Measurements from ENCODE around the gene KCNH2.

The KCNH2 gene

DNA sequence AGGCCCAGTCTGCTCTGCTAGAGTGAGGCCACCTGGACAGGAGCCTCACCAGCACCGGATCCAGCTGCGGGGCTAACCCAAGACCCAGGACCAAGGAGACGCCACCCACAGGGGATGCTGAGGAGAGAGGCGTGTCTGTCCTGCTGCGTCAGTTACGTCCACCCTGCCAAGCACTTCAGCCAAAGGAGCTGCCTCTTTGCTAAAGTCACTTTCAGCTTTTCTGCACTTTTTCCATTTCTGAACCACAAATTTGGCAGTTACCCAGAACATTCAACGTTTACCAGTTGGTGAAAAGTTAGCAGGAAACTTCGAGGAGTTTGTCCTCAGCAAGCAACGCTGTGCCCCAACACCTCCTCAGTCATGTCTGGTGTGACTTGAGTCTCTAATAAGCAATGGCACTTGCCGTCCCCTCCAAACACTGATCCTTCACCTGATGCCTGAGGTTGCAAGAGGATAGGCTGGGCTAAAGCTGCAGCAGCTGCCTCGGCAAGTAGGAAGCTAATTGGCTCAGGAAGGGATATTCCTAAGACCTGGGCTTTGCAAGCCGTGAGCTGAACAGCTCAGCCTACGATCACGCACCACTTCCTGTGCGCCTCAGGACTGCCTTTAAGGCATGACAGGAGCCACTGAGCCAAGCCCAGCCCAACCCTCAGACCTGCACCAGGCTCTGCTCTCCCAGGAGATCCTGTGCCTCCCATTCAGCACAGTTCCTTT lies 40.1 kb downstream of the KCNH2 start (continued):
- TF ChIP-seq, protein P1, sequence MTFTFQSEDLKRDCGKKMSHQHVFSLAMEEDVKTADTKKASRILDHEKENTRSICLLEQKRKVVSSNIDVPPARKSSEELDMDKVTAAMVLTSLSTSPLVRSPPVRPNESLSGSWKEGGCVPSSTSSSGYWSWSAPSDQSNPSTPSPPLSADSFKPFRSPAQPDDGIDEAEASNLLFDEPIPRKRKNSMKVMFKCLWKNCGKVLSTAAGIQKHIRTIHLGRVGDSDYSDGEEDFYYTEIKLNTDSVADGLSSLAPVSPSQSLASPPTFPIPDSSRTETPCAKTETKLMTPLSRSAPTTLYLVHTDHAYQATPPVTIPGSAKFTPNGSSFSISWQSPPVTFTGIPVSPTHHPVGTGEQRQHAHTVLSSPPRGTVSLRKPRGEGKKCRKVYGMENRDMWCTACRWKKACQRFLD (tag by site-specific recombination; IDR thresholded peaks at IDR 0.05), result no peak
- TF ChIP-seq ZFP37 (tag by site-specific recombination; IDR thresholded peaks at IDR 0.05) (no peak), ZNF10 (tag by site-specific recombination; IDR thresholded peaks at IDR 0.05) (peak; percentile 82), ZNF146 (tag by site-specific recombination; IDR thresholded peaks at IDR 0.05) (no peak), YY2 (tag by site-specific recombination; IDR thresholded peaks at IDR 0.05) (no peak)
- TF ChIP-seq, protein P2, sequence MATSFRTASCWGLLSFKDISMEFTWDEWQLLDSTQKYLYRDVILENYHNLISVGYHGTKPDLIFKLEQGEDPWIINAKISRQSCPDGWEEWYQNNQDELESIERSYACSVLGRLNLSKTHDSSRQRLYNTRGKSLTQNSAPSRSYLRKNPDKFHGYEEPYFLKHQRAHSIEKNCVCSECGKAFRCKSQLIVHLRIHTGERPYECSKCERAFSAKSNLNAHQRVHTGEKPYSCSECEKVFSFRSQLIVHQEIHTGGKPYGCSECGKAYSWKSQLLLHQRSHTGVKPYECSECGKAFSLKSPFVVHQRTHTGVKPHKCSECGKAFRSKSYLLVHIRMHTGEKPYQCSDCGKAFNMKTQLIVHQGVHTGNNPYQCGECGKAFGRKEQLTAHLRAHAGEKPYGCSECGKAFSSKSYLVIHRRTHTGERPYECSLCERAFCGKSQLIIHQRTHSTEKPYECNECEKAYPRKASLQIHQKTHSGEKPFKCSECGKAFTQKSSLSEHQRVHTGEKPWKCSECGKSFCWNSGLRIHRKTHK (tag by site-specific recombination; IDR thresholded peaks at IDR 0.05), result no peak
- TF ChIP-seq, protein P3, sequence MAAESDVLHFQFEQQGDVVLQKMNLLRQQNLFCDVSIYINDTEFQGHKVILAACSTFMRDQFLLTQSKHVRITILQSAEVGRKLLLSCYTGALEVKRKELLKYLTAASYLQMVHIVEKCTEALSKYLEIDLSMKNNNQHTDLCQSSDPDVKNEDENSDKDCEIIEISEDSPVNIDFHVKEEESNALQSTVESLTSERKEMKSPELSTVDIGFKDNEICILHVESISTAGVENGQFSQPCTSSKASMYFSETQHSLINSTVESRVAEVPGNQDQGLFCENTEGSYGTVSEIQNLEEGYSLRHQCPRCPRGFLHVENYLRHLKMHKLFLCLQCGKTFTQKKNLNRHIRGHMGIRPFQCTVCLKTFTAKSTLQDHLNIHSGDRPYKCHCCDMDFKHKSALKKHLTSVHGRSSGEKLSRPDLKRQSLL (tag by site-specific recombination; IDR thresholded peaks at IDR 0.05), result no peak

DNA sequence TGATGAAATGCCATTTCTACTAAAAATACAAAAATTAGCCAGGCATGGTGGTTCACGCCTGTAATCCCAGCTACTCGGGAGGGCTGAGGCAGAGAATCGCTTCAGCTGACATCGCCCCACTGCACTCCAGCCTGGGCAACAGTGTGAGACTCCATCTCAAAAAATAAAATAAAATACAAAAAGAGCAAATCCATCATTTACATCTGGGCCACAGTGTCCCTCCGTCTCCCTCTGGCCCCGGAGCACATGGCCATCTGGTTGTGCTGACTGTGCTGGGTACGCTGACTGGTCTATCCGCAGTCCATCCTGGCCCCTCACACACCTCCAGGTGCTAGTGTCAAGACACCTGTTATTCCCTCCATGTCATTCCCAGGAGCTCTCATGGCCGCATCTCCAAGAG lies 42.1 kb downstream of the KCNH2 start:
- TF ChIP-seq ZSCAN16 (tag by site-specific recombination; IDR thresholded peaks at IDR 0.05) (no peak), ZNF747 (tag by site-specific recombination; IDR thresholded peaks at IDR 0.05) (no peak), ZNF214 (tag by site-specific recombination; IDR thresholded peaks at IDR 0.05; ENCODE audit: borderline replicate concordance) (no peak), EGR2 (tag by site-specific recombination; IDR thresholded peaks at IDR 0.05; ENCODE audit: low read depth) (no peak), BCL11B (tag by site-specific recombination; IDR thresholded peaks at IDR 0.05; ENCODE audit: low read depth) (no peak), ZBTB48 (tag by site-specific recombination; IDR thresholded peaks at IDR 0.05) (no peak), ZNF776 (tag by site-specific recombination; IDR thresholded peaks at IDR 0.05; ENCODE audit: borderline replicate concordance) (no peak), ZNF184 (tag by site-specific recombination; IDR thresholded peaks at IDR 0.05) (no peak), ZNF324 (tag by site-specific recombination; IDR thresholded peaks at IDR 0.05) (no peak), ZNF221 (tag by site-specific recombination; IDR thresholded peaks at IDR 0.05; ENCODE audit: borderline replicate concordance) (no peak), ZNF658 (tag by site-specific recombination; IDR thresholded peaks at IDR 0.05) (no peak), ZNF394 (tag by site-specific recombination; IDR thresholded peaks at IDR 0.05; ENCODE audit: borderline replicate concordance) (no peak), ZNF561 (tag by site-specific recombination; IDR thresholded peaks at IDR 0.05; ENCODE audit: borderline replicate concordance) (no peak), ZNF623 (tag by site-specific recombination; IDR thresholded peaks at IDR 0.05) (no peak), ZNF76 (tag by site-specific recombination; IDR thresholded peaks at IDR 0.05; ENCODE audit: borderline replicate concordance, low read depth) (no peak), GLIS1 (tag by site-specific recombination; IDR thresholded peaks at IDR 0.05) (no peak)
- TF ChIP-seq, protein P4, sequence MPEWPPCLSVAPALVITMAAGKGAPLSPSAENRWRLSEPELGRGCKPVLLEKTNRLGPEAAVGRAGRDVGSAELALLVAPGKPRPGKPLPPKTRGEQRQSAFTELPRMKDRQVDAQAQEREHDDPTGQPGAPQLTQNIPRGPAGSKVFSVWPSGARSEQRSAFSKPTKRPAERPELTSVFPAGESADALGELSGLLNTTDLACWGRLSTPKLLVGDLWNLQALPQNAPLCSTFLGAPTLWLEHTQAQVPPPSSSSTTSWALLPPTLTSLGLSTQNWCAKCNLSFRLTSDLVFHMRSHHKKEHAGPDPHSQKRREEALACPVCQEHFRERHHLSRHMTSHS (tag by site-specific recombination; IDR thresholded peaks at IDR 0.05), result no peak
- TF ChIP-seq, protein P5, sequence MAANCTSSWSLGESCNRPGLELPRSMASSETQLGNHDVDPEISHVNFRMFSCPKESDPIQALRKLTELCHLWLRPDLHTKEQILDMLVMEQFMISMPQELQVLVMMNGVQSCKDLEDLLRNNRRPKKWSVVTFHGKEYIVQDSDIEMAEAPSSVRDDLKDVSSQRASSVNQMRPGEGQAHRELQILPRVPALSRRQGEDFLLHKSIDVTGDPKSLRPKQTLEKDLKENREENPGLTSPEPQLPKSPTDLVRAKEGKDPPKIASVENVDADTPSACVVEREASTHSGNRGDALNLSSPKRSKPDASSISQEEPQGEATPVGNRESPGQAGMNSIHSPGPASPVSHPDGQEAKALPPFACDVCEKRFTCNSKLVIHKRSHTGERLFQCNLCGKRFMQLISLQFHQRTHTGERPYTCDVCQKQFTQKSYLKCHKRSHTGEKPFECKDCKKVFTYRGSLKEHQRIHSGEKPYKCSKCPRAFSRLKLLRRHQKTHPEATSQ (tag by site-specific recombination; IDR thresholded peaks at IDR 0.05), result no peak
- TF ChIP-seq, protein P6, sequence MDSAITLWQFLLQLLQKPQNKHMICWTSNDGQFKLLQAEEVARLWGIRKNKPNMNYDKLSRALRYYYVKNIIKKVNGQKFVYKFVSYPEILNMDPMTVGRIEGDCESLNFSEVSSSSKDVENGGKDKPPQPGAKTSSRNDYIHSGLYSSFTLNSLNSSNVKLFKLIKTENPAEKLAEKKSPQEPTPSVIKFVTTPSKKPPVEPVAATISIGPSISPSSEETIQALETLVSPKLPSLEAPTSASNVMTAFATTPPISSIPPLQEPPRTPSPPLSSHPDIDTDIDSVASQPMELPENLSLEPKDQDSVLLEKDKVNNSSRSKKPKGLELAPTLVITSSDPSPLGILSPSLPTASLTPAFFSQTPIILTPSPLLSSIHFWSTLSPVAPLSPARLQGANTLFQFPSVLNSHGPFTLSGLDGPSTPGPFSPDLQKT (IDR thresholded peaks at IDR 0.05; ENCODE audit: borderline replicate concordance, low read depth, low read length), result no peak
- TF ChIP-seq, protein P7, sequence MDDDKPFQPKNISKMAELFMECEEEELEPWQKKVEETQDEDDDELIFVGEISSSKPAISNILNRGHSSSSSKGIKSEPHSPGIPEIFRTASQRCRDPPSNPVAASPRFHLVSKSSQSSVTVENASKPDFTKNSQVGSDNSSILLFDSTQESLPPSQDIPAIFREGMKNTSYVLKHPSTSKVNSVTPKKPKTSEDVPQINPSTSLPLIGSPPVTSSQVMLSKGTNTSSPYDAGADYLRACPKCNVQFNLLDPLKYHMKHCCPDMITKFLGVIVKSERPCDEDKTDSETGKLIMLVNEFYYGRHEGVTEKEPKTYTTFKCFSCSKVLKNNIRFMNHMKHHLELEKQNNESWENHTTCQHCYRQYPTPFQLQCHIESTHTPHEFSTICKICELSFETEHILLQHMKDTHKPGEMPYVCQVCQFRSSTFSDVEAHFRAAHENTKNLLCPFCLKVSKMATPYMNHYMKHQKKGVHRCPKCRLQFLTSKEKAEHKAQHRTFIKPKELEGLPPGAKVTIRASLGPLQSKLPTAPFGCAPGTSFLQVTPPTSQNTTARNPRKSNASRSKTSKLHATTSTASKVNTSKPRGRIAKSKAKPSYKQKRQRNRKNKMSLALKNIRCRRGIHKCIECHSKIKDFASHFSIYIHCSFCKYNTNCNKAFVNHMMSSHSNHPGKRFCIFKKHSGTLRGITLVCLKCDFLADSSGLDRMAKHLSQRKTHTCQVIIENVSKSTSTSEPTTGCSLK (tag by site-specific recombination; IDR thresholded peaks at IDR 0.05), result no peak
- Histone ChIP-seq H3K4me3 (ENCODE audit: low read depth, low read length) (no peak overlapping the region), H3K27ac (ENCODE audit: extremely low read depth, low read depth, low read length) (no peak overlapping the region), H3K9me3 (ENCODE audit: control insufficient read depth, insufficient read depth, low read depth, low read length) (no peaks in the 10 kb centered on the region), H3K36me3 (ENCODE audit: control insufficient read depth in 2 of 2, insufficient read depth in 1 of 2, low read length in 2 of 2) (no peaks in the 10 kb centered on the region), H3K4me1 (ENCODE audit: control insufficient read depth, insufficient read depth, low read length) (no peaks in the 10 kb centered on the region)
- POLR2A ChIA-PET, result no interaction called here
- CTCF ChIA-PET, result interaction anchor here (1.5 kb wide), 1 partner anchor 157 kb away, joined by 3 read pairs; no protein-coding TSS in a partner anchor

Measured in HEK293 (cell line).